Measurements from ENCODE around the gene ZFYVE21. TPM values are rescaled to one million over a fixed set of nuclear protein-coding genes. Genes with fewer than 3 reads are reported as not detected.

The ZFYVE21 gene
- total RNA-seq, 1 experiment from 2014 or later: 49.7 TPM

DNA sequence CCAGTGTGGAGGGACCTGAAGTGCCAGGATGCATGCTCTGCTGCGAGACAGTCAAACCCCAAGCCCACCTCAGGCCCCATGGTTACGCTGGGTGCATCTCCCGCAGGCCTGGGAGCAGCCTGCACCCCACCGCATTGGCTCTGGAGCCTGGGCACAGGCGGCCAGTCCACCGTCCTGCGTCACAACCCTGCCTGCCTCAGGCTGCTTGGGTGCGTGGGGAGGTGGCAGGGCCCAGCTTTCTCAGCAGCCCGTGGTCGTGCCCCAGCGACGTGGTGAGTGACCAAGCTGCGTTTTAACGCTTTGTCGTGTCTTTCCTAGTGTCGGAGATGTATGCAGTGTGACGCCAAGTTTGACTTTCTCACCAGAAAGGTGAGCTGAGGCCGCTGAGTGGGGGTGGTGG, 10.9 kb downstream of the ZFYVE21 start:
- no peaks in the 10 kb centered on the region for H3K9me3 Mint-ChIP-seq
- Histone ChIP-seq H3T11ph (ENCODE audit: low read length) (no peak overlapping the region), H2BK5ac (ENCODE audit: insufficient read length, low read length) (no peak overlapping the region), H4K8ac (replicated peaks; ENCODE audit: insufficient read length, low read depth, low read length) (no peak overlapping the region), H3K27ac (ENCODE audit: insufficient read length, low read depth, low read length) (no peak overlapping the region), H3K23me2 (ENCODE audit: insufficient read length, low read depth, low read length, poor library complexity, severe bottlenecking) (no peaks in the 10 kb centered on the region), H2BK20ac (ENCODE audit: low read depth, low read length, poor library complexity, severe bottlenecking) (no peak overlapping the region), H2BK120ac (ENCODE audit: low read depth, low read length, poor library complexity, severe bottlenecking) (no peak overlapping the region), H3K56ac (ENCODE audit: insufficient read length, low read depth, low read length) (no peak overlapping the region), H3K18ac (ENCODE audit: insufficient read length, low read depth, low read length) (no peak overlapping the region), H4K20me1 (ENCODE audit: control insufficient read depth, insufficient read depth, insufficient read length) (no peaks in the 10 kb centered on the region), H3K9me3 (ENCODE audit: control insufficient read depth, low read depth, low read length) (no peaks in the 10 kb centered on the region), H2BK15ac (ENCODE audit: low read depth, low read length) (no peak overlapping the region), H3K4me2 (ENCODE audit: insufficient read depth, insufficient read length, low read length) (no peak overlapping the region), H3K4me1 (ENCODE audit: insufficient read depth, low read length) (no peaks in the 10 kb centered on the region), H2AFZ (ENCODE audit: low read length) (no peak overlapping the region), H3K79me2 (ENCODE audit: insufficient read depth, low read length) (no peaks in the 10 kb centered on the region), H2AK5ac (ENCODE audit: insufficient read length, low read length) (no peak overlapping the region), H3K9ac (ENCODE audit: extremely low read depth, insufficient read length, low read length) (no peak overlapping the region), H4K91ac (ENCODE audit: insufficient read length, low read depth, low read length) (no peak overlapping the region), H3K14ac (ENCODE audit: insufficient read depth, low read length) (no peak overlapping the region), H3K79me1 (ENCODE audit: insufficient read depth, low read depth, low read length, poor library complexity, severe bottlenecking) (peaks cover 7% of the 10 kb centered on the region), H2BK12ac (ENCODE audit: insufficient read length, low read depth, low read length) (no peak overlapping the region), H3K23ac (ENCODE audit: insufficient read length, low read depth, low read length) (no peak overlapping the region), H3K27me3 (ENCODE audit: insufficient read depth, low read length) (no peaks in the 10 kb centered on the region), H4K5ac (ENCODE audit: insufficient read length, low read depth, low read length) (no peak overlapping the region), H3K4ac (ENCODE audit: low read depth, low read length) (no peak overlapping the region)
- WGBS (ENCODE audit: extremely low coverage, insufficient read length, low lambda C conversion rate): no CpG with 5 or more reads among the region's 18 CpGs
- H3K27ac Mint-ChIP-seq: no peak overlapping the region; a peak in 2 of 7 replicates
- peaks cover 2 to 22% (median 21%) of the 10 kb centered on the region in 3 experiments; a peak in 5 of 7 replicates for H3K36me3 Mint-ChIP-seq (ENCODE audit: insufficient read depth in 1 of 3, low read depth in 3 of 3)
- TF ChIP-seq, protein P1, sequence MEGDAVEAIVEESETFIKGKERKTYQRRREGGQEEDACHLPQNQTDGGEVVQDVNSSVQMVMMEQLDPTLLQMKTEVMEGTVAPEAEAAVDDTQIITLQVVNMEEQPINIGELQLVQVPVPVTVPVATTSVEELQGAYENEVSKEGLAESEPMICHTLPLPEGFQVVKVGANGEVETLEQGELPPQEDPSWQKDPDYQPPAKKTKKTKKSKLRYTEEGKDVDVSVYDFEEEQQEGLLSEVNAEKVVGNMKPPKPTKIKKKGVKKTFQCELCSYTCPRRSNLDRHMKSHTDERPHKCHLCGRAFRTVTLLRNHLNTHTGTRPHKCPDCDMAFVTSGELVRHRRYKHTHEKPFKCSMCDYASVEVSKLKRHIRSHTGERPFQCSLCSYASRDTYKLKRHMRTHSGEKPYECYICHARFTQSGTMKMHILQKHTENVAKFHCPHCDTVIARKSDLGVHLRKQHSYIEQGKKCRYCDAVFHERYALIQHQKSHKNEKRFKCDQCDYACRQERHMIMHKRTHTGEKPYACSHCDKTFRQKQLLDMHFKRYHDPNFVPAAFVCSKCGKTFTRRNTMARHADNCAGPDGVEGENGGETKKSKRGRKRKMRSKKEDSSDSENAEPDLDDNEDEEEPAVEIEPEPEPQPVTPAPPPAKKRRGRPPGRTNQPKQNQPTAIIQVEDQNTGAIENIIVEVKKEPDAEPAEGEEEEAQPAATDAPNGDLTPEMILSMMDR (conservative IDR thresholded peaks at IDR 0.05): no peak
- DNase-seq: no peak
- H3K27me3 Mint-ChIP-seq (ENCODE audit: low read depth): no peaks in the 10 kb centered on the region
- H3K4me3 Mint-ChIP-seq: no peak overlapping the region
- 0 out of 4 replicates have a peak, but pooled peaks cover 0 to 2% of the 10 kb centered on the region in 2 experiments for H3K4me1 Mint-ChIP-seq
